Testis (tissue), 2 donors: ENCODE measurements around the gene TOGARAM1.

Source experiments
- CTCF ChIP-seq, 3 experiments: fragments of 450-650 bp in 2 of 3; fragments of 200-600 bp in 1 of 3; sonication (generic) in 1 of 3; IDR thresholded peaks; one replicate each; pipeline ENCODE4 v1.5.1; 2016 to 2019; ENCODE audit warnings: antibody characterized with exemption in 3 of 3, mild to moderate bottlenecking in 2 of 3, moderate library complexity in 1 of 3
- POLR2A ChIP-seq: fragments of 450-650 bp; IDR thresholded peaks from one replicate; pipeline ENCODE4 v1.6.1; 2017; ENCODE audit warnings: antibody characterized with exemption, mild to moderate bottlenecking, moderate library complexity

GRCh38 chr14:45096218-45096617, 134.2 kb downstream of the TOGARAM1 start:
- no peak for TF ChIP-seq CTCF (IDR thresholded peaks at IDR 0.05)
- TF ChIP-seq POLR2A = no peak
